Right renal cortex interstitium (tissue), 3 donors: ENCODE data around the gene LAMA5. TPM values are rescaled to one million over a fixed set of nuclear protein-coding genes. Genes with fewer than 3 reads are reported as not detected.

Source experiments
- DNase-seq, 3 donors: peaks; one replicate each; pipeline ENCODE4 v3.0.0-alpha.2; 2013; ENCODE audit warnings: low read depth in 3 of 3, low spot score in 2 of 3
- polyA plus RNA-seq, 3 donors: library from polyadenylated mRNA; unstranded; fragments of 120-200 nt; gene quantifications; one replicate each; pipeline ENCODE4 v1.2.1, GENCODE V29; 2013; ENCODE audit not compliant: insufficient read length in 3 of 3

The LAMA5 gene
- polyA plus RNA-seq, 3 donors: 72.5 to 82.7 (median 79.9) TPM

GRCh38 chr20:62274332-62274950 is 92.7 kb downstream of the LAMA5 start:
- DNase-seq: peak in 2 of 3 donors; percentile 10 to 24

- no peak for DNase-seq
These were observed 93.7 kb downstream of the LAMA5 start for GRCh38 chr20:62273416-62273815.

GRCh38 chr20:62272200-62272599 is 94.9 kb downstream of the LAMA5 start:
- no peak for DNase-seq

GRCh38 chr20:62269871-62270270 is 97.2 kb downstream of the LAMA5 start:
- no peak for DNase-seq

GRCh38 chr20:62269378-62269777 is 97.7 kb downstream of the LAMA5 start:
- DNase-seq: no peak

GRCh38 chr20:62268228-62268900 is 98.7 kb downstream of the LAMA5 start:
- DNase-seq: no peak

- no peak for DNase-seq
These were observed 99.6 kb downstream of the LAMA5 start for GRCh38 chr20:62267543-62267942.

GRCh38 chr20:62266851-62267250 is 100.3 kb downstream of the LAMA5 start:
- DNase-seq: no peak

- DNase-seq: no peak
These were observed 100.8 kb downstream of the LAMA5 start for GRCh38 chr20:62266340-62266739.

- no peak for DNase-seq
These were observed 101.7 kb downstream of the LAMA5 start for GRCh38 chr20:62265365-62265764.

GRCh38 chr20:62263396-62263795 is 103.7 kb downstream of the LAMA5 start:
- DNase-seq: no peak

- no peak for DNase-seq
These were observed 105.0 kb downstream of the LAMA5 start for GRCh38 chr20:62262064-62262463.

- DNase-seq: no peak
These were observed 107.9 kb downstream of the LAMA5 start for GRCh38 chr20:62259294-62259565.

Other genes starting within 250 kb of the LAMA5 start
- gene LSM14B, start 244.8 kb downstream of the LAMA5 start, polyA plus RNA-seq: 10 to 100 TPM; 50.2 to 52.9 (median 50.5) TPM
- gene PSMA7, start 223.9 kb downstream of the LAMA5 start, polyA plus RNA-seq: 100 to 1,000 TPM; 169 to 200 (median 192) TPM
- gene SS18L1, start 223.5 kb downstream of the LAMA5 start, polyA plus RNA-seq: 10 to 100 TPM; 16.3 to 19.0 (median 18.0) TPM
- gene MTG2, start 184.3 kb downstream of the LAMA5 start, polyA plus RNA-seq: 10 to 100 TPM; 26.3 to 35.4 (median 28.2) TPM
- gene HRH3, start 147.0 kb downstream of the LAMA5 start, polyA plus RNA-seq: under 1 TPM in 1 of 3 donors, not detected in 2; 0.04 TPM
- 10 to 100 TPM; 27.8 to 31.3 (median 30.4) TPM for gene OSBPL2, start 128.8 kb downstream of the LAMA5 start, polyA plus RNA-seq
- gene ADRM1, start 64.3 kb downstream of the LAMA5 start, polyA plus RNA-seq: 10 to 100 TPM; 38.7 to 47.7 (median 44.9) TPM
- 100 to 1,000 TPM; 745 to 942 (median 879) TPM for gene RPS21, start 19.8 kb upstream of the LAMA5 start, polyA plus RNA-seq
- gene CABLES2, start 40.0 kb upstream of the LAMA5 start, polyA plus RNA-seq: 1 to 10 TPM; 8.8 to 9.3 (median 9.3) TPM
- 1 to 10 TPM in 2 of 3 donors, under 1 TPM in 1; 0.87 to 1.5 (median 1.4) TPM for gene RBBP8NL, start 60.2 kb upstream of the LAMA5 start, polyA plus RNA-seq
- gene GATA5, start 108.7 kb upstream of the LAMA5 start, polyA plus RNA-seq: 1 to 10 TPM; 5.4 to 7.0 (median 5.5) TPM